NCI-H187 (cell line): ENCODE data around the gene CNOT9.

Source experiments
- DNase-seq, 2 experiments: peaks; one replicate each; lab custom pipeline; 2025; lab: John Stamatoyannopoulos, UW

CNOT9 gene

GRCh38 chr2:218644721-218645120 lies 76.1 kb downstream of the CNOT9 start:
- no peak for DNase-seq

- DNase-seq, result no peak
Measured at GRCh38 chr2:218645126-218645525, 76.5 kb downstream of the CNOT9 start.
